ENCODE measurements around the gene GAREM2. TPM values are rescaled to one million over a fixed set of nuclear protein-coding genes. Genes with fewer than 3 reads are reported as not detected.

GAREM2 gene
- total RNA-seq, 4 donors from 2014 or later, result 1.8 to 5.5 (median 3.3) TPM

GRCh38 chr2:26130763-26131162 is 42.1 kb upstream of the GAREM2 start:
- TF ChIP-seq EP300 (IDR thresholded peaks at IDR 0.05), result no peak
- no peak for TF ChIP-seq POLR2A (IDR thresholded peaks at IDR 0.05)
- no peak for TF ChIP-seq POLR2AphosphoS5 (IDR thresholded peaks at IDR 0.05)
- TF ChIP-seq CTCF (IDR thresholded peaks at IDR 0.05), result no peak
- peaks cover 0 to 9% (median 0%) of the 10 kb centered on the region in 3 donors for H3K4me1 ChIP-seq
- no peak overlapping the region for H3K27ac ChIP-seq
- no peaks in the 10 kb centered on the region for H3K27me3 ChIP-seq
- no peaks in the 10 kb centered on the region for H3K9me3 ChIP-seq
- ATAC-seq, result no peak
- WGBS, 2 donors (ENCODE audit: low coverage in 1 of 2), result 73 to 81% methylated on average over 3 of the region's 3 CpGs
- no peak overlapping the region for H3K4me3 ChIP-seq
- H3K36me3 ChIP-seq, result peaks cover 0 to 56% of the 10 kb centered on the region in 2 donors

GRCh38 chr2:26136451-26136850 is 36.4 kb upstream of the GAREM2 start:
- TF ChIP-seq EP300 (IDR thresholded peaks at IDR 0.05), result no peak
- no peak for TF ChIP-seq POLR2A (IDR thresholded peaks at IDR 0.05)
- TF ChIP-seq POLR2AphosphoS5 (IDR thresholded peaks at IDR 0.05), result no peak
- TF ChIP-seq CTCF (IDR thresholded peaks at IDR 0.05), result no peak
- WGBS, 2 donors (ENCODE audit: low coverage in 1 of 2), result 42 to 50% methylated on average over 3 of the region's 3 CpGs
- H3K9me3 ChIP-seq, result no peaks in the 10 kb centered on the region
- peaks cover 0 to 41% of the 10 kb centered on the region in 2 donors for H3K36me3 ChIP-seq
- no peaks in the 10 kb centered on the region for H3K27me3 ChIP-seq
- no peak overlapping the region for H3K27ac ChIP-seq
- no peak overlapping the region for H3K4me3 ChIP-seq
- no peak for ATAC-seq
- H3K4me1 ChIP-seq, result peaks cover 0 to 11% (median 0%) of the 10 kb centered on the region in 3 donors

- ATAC-seq, result no peak
- 53 to 66% methylated on average over 9 to 10 of the region's 12 CpGs for WGBS, 2 donors (ENCODE audit: low coverage in 1 of 2)
These were observed 33.4 kb upstream of the GAREM2 start for GRCh38 chr2:26139269-26140183.

GRCh38 chr2:26141145-26141769 is 31.6 kb upstream of the GAREM2 start:
- Histone ChIP-seq H3K4me1 (peaks cover 0 to 6% (median 0%) of the 10 kb centered on the region in 3 donors), H3K27ac (no peak overlapping the region), H3K4me3 (no peak overlapping the region), H3K36me3 (peaks cover 0 to 7% of the 10 kb centered on the region in 2 donors), H3K9me3 (no peaks in the 10 kb centered on the region), H3K27me3 (no peaks in the 10 kb centered on the region)
- 73 to 88% methylated on average over 5 to 13 of the region's 18 CpGs for WGBS, 2 donors (ENCODE audit: low coverage in 1 of 2)
- no peak for TF ChIP-seq POLR2AphosphoS5 (IDR thresholded peaks at IDR 0.05)
- TF ChIP-seq POLR2A (IDR thresholded peaks at IDR 0.05), result no peak
- no peak for TF ChIP-seq CTCF (IDR thresholded peaks at IDR 0.05)
- TF ChIP-seq EP300 (IDR thresholded peaks at IDR 0.05), result no peak
- no peak for ATAC-seq

More at GRCh38 chr2:26139269-26140183, 33.4 kb upstream of the GAREM2 start:
- no peaks in the 10 kb centered on the region for H3K27me3 ChIP-seq
- H3K4me3 ChIP-seq, result no peak overlapping the region
- no peak overlapping the region for H3K27ac ChIP-seq
- TF ChIP-seq EP300 (IDR thresholded peaks at IDR 0.05) (no peak), POLR2AphosphoS5 (IDR thresholded peaks at IDR 0.05) (no peak), POLR2A (IDR thresholded peaks at IDR 0.05) (no peak), CTCF (IDR thresholded peaks at IDR 0.05) (no peak)
- H3K4me1 ChIP-seq, result peaks cover 0 to 11% (median 0%) of the 10 kb centered on the region in 3 donors
- no peaks in the 10 kb centered on the region for H3K9me3 ChIP-seq
- H3K36me3 ChIP-seq, result peaks cover 0 to 25% of the 10 kb centered on the region in 2 donors
